ENCODE measurements around the gene COQ5.

DNA sequence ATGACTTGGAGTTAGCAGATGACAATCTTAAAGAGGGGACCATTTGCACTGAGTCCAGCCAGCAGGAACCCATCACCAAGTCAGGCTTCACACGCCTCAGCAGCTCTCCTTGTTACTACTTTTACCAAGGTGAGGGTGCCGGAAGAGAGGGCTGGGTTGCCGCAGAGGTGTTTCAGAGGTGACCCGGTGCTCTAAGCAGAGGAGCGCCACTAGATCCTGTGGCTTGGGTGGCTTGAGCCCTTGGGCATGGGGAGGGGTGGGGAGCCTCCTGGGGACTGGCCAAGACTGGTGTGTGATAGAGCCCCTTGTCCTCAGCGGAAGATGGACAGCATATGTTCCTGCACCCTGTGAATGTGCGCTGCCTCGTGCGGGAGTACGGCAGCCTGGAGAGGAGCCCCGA lies 34.5 kb upstream of the COQ5 start:
- TF ChIP-seq, protein P1, sequence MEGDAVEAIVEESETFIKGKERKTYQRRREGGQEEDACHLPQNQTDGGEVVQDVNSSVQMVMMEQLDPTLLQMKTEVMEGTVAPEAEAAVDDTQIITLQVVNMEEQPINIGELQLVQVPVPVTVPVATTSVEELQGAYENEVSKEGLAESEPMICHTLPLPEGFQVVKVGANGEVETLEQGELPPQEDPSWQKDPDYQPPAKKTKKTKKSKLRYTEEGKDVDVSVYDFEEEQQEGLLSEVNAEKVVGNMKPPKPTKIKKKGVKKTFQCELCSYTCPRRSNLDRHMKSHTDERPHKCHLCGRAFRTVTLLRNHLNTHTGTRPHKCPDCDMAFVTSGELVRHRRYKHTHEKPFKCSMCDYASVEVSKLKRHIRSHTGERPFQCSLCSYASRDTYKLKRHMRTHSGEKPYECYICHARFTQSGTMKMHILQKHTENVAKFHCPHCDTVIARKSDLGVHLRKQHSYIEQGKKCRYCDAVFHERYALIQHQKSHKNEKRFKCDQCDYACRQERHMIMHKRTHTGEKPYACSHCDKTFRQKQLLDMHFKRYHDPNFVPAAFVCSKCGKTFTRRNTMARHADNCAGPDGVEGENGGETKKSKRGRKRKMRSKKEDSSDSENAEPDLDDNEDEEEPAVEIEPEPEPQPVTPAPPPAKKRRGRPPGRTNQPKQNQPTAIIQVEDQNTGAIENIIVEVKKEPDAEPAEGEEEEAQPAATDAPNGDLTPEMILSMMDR (IDR thresholded peaks at IDR 0.05; ENCODE audit: low read depth, low read length) = no peak
- no peak for TF ChIP-seq EZH2phosphoT487 (IDR thresholded peaks at IDR 0.05; ENCODE audit: low read depth)

Data from OCI-LY3 (cell line).